ENCODE results near the gene DEPDC7.

The DEPDC7 gene

DNA sequence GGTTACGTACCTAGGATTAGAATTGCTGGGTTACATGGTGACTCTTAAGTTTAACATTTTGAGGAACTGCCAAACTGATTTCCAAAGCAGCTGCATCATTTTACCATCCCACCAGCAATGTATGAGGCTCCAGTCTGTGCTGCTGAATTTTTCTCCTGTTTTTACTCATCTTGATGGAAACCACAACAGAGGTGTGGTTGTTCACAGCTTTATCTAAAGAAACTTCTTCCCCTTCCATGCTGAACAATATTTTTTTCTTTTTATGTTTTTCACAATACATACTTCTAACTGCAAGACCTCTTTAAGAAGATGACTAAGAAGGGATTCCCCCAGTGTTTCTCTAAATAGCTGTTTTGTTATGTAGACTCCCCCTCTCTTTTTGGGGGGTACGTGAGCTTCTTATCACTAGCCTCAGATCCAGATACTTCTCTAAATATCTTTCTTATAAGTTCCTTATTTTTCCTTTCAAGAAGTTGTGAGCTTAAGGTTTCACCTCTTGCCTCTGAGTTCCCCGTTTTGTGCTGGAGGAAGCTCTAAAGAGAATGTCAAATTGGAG is 47.7 kb downstream of the DEPDC7 start:
- DNase-seq: no peak

DNA sequence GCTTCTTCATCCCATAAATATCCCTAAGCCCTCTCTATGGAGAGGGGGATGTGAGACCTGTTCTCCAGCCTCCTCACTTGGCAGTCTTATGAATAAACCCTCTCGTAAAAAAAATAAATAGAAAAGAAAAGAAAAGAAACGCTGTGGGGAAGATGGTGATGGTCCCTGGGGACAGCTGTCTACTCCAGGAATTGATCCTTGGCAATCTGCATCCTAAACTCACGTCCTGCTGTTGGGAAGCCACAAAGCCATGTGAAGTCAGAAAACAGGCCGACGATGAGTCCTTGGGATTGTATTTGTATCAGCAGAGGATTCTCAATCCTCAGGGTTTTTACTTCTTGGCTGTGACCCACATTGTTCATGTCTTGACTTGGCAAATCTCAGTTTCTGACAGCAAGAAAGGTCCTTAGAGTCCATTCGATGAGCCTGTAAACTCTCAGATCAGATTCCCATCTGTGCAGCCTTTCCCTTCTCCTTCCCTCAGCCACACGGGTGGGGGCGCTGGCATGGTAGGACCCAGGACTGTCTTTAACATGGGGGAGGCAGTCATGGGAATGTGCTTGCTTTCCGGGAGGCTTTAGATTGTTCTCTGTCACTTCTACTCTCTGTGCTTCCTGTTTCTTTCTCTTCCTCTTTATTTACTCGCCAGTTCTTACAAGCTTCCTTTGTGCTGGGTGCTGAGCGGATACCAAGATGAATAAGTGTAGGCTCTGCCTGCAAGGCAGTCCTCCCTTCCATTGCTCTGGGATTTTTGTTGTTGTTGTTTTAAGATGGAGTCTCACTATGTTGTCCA is 48.6 kb downstream of the DEPDC7 start:
- DNase-seq: no peak

DNA sequence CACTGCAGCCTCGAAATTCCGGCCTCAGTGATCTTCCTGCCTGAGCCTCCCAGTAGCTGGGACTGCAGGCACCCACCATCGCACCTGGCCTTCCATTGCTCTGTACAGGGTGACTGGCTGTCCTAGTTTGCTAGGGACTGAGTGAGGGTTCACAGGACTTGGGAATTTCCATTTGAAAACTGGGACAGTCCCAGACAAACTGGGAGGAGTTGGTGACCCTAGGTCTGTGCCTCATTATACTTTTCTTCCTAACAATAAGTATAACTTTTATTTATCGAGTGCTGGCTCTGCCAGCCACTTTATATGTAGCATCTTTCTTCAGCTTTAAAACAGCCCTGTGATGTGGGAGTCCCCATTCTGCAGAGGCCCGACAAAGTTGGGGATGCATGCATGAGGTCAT is 49.2 kb downstream of the DEPDC7 start:
- DNase-seq: no peak

DNA sequence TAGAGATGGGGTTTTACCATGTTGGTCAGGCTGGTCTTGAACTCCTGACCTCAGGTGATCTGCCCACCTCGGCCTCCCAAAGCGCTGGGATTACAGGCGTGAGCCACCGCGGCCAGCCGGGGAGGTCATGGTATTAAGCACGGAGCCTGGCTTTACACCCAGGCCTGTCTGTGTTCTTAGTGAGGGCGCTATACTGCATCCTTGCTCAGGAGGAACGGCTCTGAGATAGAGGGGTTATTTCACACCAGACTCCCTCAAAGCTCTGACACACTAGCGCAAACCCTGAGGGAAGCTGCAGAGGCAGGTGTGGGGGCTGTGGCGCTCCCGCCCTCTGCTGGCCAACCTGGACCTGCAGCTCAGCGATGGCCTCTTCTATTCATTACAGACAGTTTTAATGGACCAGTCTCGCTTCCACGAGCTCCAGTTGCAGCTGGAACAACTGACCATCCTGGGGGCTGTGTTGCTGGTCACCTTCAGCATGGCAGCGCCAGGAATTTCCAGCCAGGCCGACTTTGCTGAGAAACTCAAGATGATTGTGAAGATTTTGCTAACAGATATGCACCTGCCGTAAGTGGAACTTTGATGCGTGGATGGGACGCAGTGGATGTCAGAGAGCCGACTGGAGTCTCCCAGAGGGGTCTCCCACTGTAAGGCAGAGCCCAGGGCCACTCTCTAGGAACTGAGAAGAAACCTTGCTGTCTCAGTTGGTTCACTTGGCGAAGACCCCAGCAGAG is 49.9 kb downstream of the DEPDC7 start:
- peak; percentile 73 for DNase-seq

DNA sequence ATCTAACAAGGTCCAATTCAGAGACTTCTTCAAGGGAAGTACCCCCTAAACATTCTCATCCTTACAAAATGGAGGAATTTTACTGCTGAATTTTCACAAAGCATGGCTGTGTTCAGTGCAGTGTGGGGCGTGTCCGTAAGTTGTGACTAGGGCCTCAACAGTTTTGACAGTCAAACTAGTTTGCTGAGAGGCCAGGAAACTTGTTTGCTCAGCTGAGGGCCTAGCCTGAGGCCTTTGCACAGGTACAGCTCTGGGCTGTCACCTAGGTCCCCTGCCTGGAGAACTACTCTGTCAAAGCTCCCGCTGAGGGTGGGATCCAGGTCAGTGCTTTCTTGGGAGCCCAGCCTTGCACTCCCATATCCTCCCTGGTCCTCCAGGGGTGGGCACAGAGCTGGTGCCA is 51.6 kb downstream of the DEPDC7 start:
- DNase-seq: no peak

DNA sequence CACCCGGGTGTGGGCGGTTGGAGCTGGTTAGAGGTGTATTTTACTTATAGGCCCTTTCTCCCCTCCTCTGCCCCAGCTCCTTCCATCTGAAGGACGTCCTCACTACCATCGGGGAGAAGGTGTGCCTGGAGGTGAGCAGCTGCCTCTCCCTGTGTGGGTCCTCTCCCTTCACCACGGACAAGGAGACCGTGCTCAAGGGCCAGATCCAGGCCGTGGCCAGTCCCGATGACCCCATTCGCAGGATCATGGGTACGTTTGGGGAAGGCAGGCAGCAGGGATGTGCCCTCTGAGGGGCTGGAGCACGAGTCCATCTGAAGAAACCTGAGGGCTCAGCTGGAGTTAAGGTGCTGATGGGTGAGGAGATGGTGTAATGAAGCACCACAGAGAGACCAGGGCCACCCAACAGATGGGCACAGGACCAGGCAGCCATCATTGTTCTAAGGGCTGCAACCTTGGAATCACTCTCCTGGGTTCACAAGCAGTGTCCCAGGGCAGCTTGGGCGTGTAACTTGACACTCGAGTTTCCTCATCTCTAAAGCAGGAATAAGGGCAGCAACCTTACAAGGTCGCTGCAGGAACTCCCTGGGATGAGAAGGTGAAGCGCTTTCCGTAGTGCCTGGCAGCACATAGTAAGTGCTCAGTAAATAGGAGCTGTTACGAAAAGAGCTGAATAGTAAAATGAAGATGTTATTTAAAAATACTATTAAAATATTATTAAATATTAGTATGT is 53.1 kb downstream of the DEPDC7 start:
- DNase-seq: no peak

DNA sequence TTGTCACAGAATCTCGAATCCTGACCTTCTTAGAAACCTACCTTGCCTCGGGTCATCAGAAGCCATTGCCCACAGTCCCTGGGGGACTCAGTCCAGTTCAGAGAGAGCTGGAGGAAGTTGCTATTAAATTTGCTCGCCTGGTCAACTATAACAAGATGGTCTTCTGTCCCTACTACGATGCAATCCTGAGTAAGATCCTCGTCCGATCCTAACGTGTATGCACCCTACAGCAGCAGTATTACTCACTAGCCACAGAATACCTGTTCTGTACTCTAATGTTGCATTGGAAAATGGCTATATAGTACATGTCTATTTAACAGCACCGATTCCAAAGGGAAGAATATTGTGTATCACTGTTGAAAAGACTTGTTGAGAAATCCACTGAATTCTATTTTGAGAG is 56.8 kb downstream of the DEPDC7 start:
- no peak for DNase-seq

All from eye (tissue), 1 donor.